HFF-Myc (cell line): Measurements from ENCODE around the gene KRT23.

Experiments used
- DNase-seq: peaks from one replicate; pipeline ENCODE4 v3.0.0-alpha.2; 2011; ENCODE audit warnings: low read depth; ENCODE audit errors: extremely low read depth
- H3K4me3 ChIP-seq: replicated peaks from 2 replicates; pipeline ENCODE4 v1.5.1; 2011; ENCODE audit warnings: low read depth, mild to moderate bottlenecking, control low read depth, low read length
- TF ChIP-seq, protein P1 (sequence below): IDR thresholded peaks from 2 replicates; pipeline ENCODE4 v1.5.1; 2012; ENCODE audit warnings: mild to moderate bottlenecking, low read depth, low read length, control low read depth; ENCODE audit errors: missing control alignments

The KRT23 gene

DNA sequence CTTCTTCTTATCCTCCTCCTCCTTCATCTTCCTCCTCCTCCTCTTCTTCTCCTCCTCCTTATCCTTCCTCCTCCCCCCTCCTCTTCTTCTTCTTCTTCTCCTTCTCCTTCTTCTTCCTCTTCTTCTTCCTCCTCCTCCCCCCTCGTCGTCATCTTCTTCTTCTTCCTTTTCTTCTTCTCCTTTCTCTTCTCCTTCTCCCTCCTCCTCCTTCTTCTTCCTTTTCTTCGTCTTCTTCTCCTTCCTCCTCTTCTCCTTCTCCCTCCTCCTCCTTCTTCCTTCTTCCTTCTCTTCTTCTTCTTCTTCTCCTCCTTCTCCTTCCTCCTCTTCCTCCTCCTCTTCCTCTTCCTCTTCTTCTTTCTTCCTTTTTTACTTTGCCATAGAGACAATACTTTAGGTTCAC is 5.1 kb upstream of the KRT23 start:
- TF ChIP-seq, protein P1, sequence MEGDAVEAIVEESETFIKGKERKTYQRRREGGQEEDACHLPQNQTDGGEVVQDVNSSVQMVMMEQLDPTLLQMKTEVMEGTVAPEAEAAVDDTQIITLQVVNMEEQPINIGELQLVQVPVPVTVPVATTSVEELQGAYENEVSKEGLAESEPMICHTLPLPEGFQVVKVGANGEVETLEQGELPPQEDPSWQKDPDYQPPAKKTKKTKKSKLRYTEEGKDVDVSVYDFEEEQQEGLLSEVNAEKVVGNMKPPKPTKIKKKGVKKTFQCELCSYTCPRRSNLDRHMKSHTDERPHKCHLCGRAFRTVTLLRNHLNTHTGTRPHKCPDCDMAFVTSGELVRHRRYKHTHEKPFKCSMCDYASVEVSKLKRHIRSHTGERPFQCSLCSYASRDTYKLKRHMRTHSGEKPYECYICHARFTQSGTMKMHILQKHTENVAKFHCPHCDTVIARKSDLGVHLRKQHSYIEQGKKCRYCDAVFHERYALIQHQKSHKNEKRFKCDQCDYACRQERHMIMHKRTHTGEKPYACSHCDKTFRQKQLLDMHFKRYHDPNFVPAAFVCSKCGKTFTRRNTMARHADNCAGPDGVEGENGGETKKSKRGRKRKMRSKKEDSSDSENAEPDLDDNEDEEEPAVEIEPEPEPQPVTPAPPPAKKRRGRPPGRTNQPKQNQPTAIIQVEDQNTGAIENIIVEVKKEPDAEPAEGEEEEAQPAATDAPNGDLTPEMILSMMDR: no peak
- H3K4me3 ChIP-seq: no peak overlapping the region
- DNase-seq: no peak

GRCh38 chr17:40940266-40940665 is 2.8 kb upstream of the KRT23 start:
- DNase-seq: no peak
- H3K4me3 ChIP-seq: no peak overlapping the region
- TF ChIP-seq, protein P1: no peak

GRCh38 chr17:40938981-40939380 is 1.5 kb upstream of the KRT23 start:
- TF ChIP-seq, protein P1: no peak
- H3K4me3 ChIP-seq: no peak overlapping the region
- no peak for DNase-seq

- no peak overlapping the region for H3K4me3 ChIP-seq
- DNase-seq: no peak
- TF ChIP-seq, protein P1: no peak
Observed at GRCh38 chr17:40936976-40937375, 470 bp downstream of the KRT23 start.

GRCh38 chr17:40936437-40936971 is 942 bp downstream of the KRT23 start:
- DNase-seq: no peak
- H3K4me3 ChIP-seq: no peak overlapping the region
- TF ChIP-seq, protein P1: no peak

DNA sequence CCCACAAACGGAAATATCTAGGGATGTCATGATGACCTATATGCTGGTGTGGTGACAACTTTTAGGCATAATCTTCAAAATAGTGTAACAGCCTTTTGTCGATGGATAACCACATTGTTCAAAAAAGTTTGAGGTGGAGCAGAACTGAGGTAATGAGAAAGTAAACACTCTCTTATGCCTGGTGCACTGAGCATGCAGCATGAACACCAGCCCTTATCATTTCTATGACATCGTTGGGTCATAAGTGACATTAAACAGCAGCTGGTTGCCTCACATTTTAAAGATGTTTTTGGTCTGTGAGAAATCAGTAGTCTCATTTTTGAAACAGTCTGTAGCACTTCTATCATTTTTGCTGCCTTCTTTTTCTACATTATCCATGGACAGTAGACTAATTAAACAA is 1.8 kb downstream of the KRT23 start:
- DNase-seq: no peak
- H3K4me3 ChIP-seq: no peak overlapping the region
- TF ChIP-seq, protein P1: no peak

- H3K4me3 ChIP-seq: no peak overlapping the region
- TF ChIP-seq, protein P1: no peak
- no peak for DNase-seq
Observed at GRCh38 chr17:40932608-40933007, 4.8 kb downstream of the KRT23 start.
